SK-N-SH (cell line): Measurements from ENCODE around the gene GADD45B.

ENCODE experiments used
- CTCF ChIP-seq: fragments of 200-600 bp; sonication (generic); IDR thresholded peaks from 2 replicates; pipeline ENCODE4 v1.6.1; 2017; ENCODE audit warnings: antibody characterized with exemption, mild to moderate bottlenecking, moderate library complexity
- EZH2phosphoT487 ChIP-seq: fragments of 200-600 bp; sonication (generic); IDR thresholded peaks from 2 replicates; pipeline ENCODE4 v1.6.1; 2017; ENCODE audit warnings: low read depth, mixed run types, mild to moderate bottlenecking, antibody characterized with exemption, moderate library complexity, borderline replicate concordance
- FOXJ3 ChIP-seq: sonication (generic); formaldehyde crosslinking; IDR thresholded peaks from 2 replicates; pipeline ENCODE4 v1.5.1; 2020; ENCODE audit warnings: mild to moderate bottlenecking, missing genetic modification reagents
- POLR2AphosphoS5 ChIP-seq: IDR thresholded peaks from 2 replicates; pipeline ENCODE4 v1.6.1; 2012; ENCODE audit warnings: low read depth, low read length
- RAD21 ChIP-seq: IDR thresholded peaks from 2 replicates; pipeline ENCODE4 v1.6.1; 2012; ENCODE audit warnings: mild to moderate bottlenecking, low read length
- RXRA ChIP-seq: IDR thresholded peaks from 2 replicates; pipeline ENCODE4 v1.4.0; 2012; ENCODE audit warnings: low read depth, mild to moderate bottlenecking, borderline replicate concordance
- SIN3A ChIP-seq: IDR thresholded peaks from 2 replicates; pipeline ENCODE4 v1.6.1; 2012; ENCODE audit warnings: low read depth, mild to moderate bottlenecking, low read length, moderate library complexity, borderline replicate concordance
- TAF1 ChIP-seq: IDR thresholded peaks from 2 replicates; pipeline ENCODE4 v1.6.1; 2012; ENCODE audit warnings: low read depth, mild to moderate bottlenecking, low read length, moderate library complexity, borderline replicate concordance
- USF2 ChIP-seq: fragments of 150-350 bp; IDR thresholded peaks from 2 replicates; pipeline ENCODE4 v1.6.1; 2017; ENCODE audit warnings: antibody characterized with exemption, low read length, low read depth, borderline replicate concordance
- TF ChIP-seq, protein P1 (sequence below): IDR thresholded peaks from 2 replicates; pipeline ENCODE4 v1.6.1; 2012; ENCODE audit warnings: mild to moderate bottlenecking, low read depth, low read length, moderate library complexity
- TF ChIP-seq, protein P2 (sequence below): IDR thresholded peaks from 2 replicates; pipeline ENCODE4 v1.4.0; 2012; ENCODE audit warnings: low read depth
- TF ChIP-seq, protein P3 (sequence below): IDR thresholded peaks from 2 replicates; pipeline ENCODE4; 2012

DNA sequence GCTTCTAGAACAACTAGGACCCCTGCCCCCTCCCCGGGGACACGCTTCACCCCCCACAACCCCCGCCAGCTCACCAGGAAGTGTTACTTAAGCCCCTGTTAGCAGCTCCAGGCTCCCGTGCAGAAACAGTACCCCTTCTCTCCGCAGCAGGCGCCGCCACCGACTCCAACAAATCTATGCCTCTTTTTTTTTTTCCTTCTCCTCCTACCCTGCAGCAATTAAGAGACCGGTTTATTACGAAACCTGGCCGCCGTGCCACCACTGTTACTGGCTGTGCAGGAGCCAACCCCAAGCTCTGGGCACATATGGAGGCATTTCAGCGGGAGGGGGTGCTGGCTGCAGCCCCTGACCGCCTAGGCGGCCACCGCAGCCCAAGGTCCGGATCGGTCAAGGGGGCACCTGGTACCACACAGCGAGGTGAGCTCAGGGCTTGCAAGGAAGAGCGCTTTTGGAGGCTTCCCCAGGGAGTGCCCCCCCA lies 2.4 kb downstream of the GADD45B start:
- TF ChIP-seq, protein P1, sequence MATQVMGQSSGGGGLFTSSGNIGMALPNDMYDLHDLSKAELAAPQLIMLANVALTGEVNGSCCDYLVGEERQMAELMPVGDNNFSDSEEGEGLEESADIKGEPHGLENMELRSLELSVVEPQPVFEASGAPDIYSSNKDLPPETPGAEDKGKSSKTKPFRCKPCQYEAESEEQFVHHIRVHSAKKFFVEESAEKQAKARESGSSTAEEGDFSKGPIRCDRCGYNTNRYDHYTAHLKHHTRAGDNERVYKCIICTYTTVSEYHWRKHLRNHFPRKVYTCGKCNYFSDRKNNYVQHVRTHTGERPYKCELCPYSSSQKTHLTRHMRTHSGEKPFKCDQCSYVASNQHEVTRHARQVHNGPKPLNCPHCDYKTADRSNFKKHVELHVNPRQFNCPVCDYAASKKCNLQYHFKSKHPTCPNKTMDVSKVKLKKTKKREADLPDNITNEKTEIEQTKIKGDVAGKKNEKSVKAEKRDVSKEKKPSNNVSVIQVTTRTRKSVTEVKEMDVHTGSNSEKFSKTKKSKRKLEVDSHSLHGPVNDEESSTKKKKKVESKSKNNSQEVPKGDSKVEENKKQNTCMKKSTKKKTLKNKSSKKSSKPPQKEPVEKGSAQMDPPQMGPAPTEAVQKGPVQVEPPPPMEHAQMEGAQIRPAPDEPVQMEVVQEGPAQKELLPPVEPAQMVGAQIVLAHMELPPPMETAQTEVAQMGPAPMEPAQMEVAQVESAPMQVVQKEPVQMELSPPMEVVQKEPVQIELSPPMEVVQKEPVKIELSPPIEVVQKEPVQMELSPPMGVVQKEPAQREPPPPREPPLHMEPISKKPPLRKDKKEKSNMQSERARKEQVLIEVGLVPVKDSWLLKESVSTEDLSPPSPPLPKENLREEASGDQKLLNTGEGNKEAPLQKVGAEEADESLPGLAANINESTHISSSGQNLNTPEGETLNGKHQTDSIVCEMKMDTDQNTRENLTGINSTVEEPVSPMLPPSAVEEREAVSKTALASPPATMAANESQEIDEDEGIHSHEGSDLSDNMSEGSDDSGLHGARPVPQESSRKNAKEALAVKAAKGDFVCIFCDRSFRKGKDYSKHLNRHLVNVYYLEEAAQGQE: no peak
- peak; percentile 29; the same call in 1 of the 2 replicates for TF ChIP-seq CTCF
- TF ChIP-seq TAF1: no peak
- TF ChIP-seq EZH2phosphoT487: no peak
- TF ChIP-seq, protein P2, sequence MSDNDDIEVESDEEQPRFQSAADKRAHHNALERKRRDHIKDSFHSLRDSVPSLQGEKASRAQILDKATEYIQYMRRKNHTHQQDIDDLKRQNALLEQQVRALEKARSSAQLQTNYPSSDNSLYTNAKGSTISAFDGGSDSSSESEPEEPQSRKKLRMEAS: no peak
- TF ChIP-seq RAD21: no peak
- no peak for TF ChIP-seq RXRA
- no peak for TF ChIP-seq POLR2AphosphoS5
- TF ChIP-seq, protein P3, sequence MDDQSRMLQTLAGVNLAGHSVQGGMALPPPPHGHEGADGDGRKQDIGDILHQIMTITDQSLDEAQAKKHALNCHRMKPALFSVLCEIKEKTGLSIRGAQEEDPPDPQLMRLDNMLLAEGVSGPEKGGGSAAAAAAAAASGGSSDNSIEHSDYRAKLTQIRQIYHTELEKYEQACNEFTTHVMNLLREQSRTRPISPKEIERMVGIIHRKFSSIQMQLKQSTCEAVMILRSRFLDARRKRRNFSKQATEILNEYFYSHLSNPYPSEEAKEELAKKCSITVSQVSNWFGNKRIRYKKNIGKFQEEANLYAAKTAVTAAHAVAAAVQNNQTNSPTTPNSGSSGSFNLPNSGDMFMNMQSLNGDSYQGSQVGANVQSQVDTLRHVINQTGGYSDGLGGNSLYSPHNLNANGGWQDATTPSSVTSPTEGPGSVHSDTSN: no peak
- no peak for TF ChIP-seq USF2
- TF ChIP-seq FOXJ3 (CRISPR knock-in tag): no peak
- TF ChIP-seq SIN3A: no peak
